HG02759 (cell line): ENCODE data around the gene NOL3.

Source experiments
- ATAC-seq: cut with Tn5 transposase; IDR thresholded peaks from one replicate; pipeline ENCODE4 v1.9.1; 2021; ENCODE audit warnings: mild to moderate bottlenecking, moderate library complexity; ENCODE audit not compliant: unreplicated experiment

The NOL3 gene

DNA sequence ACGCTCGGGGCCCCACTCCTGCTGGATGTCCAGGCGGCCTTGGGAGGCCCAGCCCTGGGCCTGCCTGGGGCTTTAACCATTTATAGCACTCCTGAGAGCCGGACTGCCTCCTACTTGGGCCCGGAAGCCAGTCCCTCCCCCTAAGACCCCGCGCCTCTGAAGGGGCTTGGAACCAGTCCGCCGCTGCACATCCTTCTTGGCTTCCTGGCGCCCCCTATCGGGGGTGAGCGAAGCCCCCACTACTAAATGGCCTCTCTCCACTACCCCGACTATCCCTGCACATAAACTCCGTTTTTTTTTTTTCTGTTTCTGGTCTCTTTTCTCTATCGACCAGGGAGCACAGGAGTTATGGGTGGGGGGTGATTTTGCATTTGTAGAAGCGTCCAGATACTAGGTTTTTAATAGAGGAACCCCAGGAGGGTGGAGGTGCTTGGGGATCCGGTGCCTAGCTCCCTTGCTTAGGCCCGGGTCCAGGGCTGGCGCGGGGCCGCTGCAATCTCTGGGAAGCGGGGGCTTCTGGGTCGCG lies 633 bp upstream of the NOL3 start:
- ATAC-seq: peak; percentile 5

DNA sequence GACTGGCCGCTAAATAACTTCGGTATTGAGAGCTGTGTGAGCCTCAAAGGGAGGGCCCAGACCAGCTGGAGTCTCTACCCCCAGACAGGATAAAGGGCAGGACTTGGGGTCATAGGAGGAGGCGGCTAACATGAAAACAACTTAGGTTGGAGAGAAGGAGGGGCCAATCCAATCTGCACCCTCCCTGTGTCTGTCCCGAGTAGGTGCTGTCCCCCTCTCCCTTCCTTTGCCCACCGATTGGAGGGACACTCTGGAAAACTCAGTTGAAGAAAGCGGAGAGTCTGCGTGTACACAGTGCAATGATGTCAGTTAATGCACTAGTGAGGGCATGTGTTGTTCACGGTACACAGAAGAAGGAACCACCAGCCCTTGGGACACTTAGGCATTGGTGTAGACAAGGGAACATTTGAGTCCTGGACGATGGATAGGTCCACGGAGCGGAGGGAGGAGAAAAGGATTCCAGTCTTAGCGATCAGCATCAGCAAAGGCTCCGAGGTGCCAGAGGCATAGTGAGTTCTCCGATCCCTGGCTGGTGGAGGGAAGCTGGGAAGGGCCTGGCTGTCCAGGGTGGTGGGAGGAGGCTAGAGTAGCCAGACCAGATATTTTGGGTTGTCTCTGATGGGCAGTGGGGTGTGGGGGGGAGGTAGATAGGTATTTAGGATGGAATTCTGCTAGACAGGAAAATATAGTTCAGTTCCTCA lies 761 bp downstream of the NOL3 start:
- ATAC-seq: no peak

DNA sequence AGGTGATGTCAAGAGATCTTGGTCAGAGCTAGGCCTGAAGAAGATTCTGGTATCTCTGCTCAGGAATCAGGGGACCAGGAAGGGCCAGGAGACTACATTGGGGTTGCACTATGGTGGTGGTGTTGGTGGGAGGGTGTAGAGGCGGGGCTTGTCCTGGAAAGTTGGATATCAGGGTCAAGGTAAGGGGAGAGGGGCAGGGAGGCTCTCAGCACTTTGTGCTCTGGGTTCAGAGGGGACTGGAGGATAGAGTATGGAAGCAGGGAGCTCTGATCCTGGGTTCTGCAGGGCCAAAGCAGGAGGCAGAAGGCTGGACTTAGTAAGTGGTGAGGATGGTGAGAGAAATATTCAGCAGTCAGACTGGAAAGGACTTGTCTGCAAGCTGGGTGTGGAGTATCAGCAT lies 3.0 kb downstream of the NOL3 start:
- no peak for ATAC-seq

DNA sequence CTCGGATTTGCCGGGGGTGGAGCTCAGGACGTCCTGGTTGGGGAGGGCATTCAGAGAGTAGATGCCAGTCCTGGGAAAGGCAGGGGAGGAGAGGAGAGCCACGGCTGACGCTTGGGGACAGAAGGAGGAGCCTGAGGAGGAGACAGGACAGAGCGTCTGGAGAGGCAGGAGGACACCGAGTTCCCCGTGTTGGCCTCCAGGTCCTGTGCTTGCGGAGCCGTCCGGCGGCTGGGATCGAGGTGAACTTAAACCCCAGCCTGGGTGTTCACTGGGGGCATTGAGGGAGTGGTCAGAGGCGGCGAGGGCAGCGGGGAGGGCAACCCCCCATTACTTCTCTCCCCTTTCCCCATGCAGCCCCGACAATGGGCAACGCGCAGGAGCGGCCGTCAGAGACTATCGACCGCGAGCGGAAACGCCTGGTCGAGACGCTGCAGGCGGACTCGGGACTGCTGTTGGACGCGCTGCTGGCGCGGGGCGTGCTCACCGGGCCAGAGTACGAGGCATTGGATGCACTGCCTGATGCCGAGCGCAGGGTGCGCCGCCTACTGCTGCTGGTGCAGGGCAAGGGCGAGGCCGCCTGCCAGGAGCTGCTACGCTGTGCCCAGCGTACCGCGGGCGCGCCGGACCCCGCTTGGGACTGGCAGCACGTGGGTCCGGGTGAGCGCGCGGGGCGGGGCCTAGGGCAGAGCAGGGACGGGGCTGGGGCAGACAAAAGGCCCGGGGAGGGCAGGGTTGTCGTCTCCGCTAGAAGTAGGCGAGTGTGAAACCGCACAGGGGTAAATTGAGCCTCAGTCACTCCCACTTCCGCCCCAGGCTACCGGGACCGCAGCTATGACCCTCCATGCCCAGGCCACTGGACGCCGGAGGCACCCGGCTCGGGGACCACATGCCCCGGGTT lies 3.7 kb downstream of the NOL3 start:
- peak; percentile 43 for ATAC-seq

DNA sequence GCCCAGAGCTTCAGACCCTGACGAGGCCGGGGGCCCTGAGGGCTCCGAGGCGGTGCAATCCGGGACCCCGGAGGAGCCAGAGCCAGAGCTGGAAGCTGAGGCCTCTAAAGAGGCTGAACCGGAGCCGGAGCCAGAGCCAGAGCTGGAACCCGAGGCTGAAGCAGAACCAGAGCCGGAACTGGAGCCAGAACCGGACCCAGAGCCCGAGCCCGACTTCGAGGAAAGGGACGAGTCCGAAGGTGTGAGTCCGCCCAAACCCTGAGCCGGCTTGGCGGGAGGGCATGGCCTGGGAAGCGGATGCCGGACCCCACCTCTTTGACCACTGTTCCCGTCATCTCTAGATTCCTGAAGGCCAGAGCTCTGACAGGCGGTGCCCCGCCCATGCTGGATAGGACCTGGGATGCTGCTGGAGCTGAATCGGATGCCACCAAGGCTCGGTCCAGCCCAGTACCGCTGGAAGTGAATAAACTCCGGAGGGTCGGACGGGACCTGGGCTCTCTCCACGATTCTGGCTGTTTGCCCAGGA lies 4.4 kb downstream of the NOL3 start:
- no peak for ATAC-seq

DNA sequence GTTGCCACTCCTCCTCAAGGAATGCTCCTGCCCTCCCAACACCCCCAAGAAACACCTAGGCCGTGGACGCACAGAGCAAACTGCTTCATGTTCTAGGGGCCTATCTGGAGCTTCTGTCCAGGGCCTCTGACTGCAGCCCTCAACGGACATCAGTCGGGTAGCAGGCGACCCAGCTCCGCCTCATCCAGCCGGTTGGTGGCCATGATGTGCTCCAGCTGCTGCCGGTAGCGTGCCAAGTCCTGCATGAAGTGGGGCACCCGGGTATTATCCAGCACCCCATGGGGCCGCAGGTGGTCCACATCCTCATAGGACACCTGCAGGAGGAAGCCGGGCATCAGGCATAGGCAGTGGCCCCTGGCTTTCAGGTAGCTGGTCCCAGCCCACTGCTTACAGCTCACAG lies 6.3 kb downstream of the NOL3 start:
- no peak for ATAC-seq

DNA sequence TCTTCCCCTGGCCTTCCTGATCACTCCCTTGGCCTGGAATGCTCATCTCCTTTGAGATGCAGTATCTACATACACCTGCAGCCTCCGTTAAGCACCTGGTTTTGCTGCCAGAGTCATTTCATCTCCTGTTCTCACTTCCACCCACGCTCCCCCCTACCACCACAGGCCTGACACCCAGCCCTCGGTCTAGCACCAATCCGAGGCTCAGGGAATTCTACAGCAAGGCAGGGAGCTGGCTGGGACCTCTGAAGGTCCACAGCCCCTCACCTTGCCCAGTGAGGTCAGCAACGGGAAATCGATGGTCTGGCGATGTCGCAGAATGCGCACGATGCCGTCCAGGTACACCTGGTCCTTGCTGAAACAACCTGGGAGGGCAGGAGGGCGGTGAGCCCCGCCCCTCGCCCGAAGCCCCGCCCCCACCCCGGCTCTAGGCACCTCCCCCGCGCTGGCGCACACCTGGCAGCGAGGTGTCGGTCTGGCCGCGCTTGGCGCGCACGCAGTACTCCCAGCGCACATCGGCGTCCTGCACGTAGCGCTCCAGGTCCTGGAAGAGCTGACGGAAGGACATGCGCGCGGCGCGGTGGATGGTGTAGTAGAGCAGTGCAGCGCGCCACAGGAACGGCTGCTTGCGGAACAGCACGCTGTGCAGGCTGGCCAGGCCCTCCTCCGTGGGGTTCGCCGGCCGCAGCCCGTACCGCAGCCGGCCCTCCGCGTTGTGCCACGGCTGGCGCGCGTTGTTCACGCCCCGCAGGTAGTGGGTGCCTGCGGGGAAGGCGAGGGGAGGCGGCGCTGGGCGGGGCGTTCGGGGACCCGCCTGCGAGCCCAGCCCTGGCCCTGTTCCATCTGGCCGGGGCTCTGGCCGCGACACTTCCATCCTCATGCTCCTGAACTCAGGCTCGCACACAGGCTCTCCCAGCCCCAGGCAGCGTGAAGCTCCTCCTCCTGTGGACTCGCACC lies 7.7 kb downstream of the NOL3 start:
- no peak for ATAC-seq

DNA sequence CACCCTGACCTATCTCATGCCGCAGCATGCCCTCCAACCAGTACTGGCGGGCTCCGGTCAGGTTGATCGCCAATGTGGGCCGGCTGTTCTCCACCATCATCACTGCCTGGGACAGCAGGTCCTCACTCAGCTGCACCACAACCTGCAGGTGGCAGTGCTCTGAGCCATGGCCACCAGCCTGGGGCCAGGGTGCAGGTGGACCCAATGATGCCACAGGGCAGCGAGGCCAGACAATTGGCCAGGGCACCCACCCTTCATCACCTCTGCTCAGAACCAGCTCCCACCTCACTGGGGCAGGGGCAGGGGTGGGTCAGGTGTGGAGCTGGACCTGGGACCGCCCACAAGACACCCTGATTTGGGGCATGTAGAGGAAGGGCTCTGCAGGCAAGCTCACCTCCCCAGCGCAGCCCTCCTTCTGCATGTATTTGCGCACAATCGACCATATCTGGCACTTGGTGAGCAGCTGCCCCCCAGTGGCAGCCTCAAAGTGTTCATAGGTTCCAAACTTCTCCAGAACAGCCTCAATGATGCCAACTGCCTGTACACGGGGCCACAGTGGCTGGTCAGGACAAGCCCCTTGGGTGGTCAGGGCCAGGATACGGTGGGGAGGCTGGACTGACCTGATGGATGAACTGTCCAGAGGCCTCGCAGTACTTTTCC lies 9.2 kb downstream of the NOL3 start:
- no peak for ATAC-seq

DNA sequence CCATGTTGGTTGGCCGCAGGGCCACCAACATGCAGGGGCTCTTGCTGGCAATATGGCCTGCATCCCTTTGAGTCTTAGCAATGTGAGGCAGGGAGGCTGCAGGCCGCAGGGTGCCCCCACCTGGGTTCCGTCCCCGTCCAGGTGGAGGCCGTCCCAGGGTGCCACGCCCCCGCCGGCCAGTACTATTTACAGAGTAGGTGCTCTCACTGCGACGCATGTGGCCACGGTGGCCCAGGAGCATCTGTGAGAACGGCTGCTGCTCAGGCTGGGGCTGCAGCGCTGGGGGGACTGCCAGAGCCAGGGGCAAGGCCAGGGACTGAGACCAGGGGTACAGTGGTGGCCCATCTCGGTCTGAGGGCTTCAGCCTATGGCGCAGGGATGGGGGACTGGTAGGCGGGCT lies 9.8 kb downstream of the NOL3 start:
- no peak for ATAC-seq

DNA sequence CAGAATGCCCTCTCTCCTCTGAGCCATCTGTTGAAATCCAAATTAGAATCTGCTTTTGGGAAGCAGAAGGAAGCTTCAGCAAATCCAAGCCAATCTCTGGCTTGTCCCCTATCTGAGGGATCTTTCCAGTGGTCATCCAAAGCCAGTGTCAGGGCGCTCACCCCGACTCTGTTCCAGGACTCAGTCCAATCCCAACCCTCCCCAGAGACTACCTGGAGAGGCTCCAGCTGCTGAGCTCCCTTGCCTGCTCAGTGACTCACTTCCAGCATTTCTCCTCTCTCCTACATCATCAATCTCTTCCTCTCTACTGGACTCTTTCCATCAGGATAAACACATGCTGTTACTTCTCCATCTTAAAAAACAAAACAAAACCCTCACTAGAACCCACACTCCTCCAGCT lies 11.0 kb downstream of the NOL3 start:
- no peak for ATAC-seq

DNA sequence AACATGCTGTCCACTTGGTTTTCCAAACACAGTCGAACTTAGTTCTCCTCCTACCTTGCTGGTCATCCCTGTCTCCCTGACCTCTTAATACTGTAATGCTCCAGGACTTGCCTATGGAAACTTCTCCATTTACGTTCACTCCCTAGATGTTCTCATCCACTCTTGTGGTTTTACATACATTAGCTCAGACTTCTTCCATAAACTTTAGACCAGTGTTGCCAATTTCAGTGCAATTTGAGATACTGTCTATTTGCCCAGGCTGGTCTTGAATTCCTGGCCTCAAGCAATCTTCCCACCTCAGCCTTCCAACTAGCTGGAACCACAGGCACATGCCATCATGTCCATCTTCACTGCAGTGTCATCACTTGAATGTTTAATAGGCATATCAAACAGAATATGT lies 11.9 kb downstream of the NOL3 start:
- no peak for ATAC-seq

DNA sequence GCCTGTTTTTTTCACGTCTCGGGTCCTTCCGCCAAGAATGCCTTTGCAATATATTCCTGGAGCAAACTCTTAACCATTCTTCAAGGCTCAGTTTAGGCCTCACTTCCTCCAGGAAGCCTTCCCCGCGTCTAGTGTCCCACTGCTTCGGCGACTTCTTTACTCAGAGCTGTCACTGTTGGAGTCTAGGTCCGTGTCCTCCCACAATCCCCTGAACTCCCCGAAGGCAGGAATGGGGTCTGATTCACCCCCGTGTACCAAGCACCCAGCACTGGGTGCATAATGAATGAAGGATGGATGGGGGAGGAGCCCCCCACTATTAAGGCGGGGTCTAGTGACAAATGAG lies 12.9 kb downstream of the NOL3 start:
- no peak for ATAC-seq

DNA sequence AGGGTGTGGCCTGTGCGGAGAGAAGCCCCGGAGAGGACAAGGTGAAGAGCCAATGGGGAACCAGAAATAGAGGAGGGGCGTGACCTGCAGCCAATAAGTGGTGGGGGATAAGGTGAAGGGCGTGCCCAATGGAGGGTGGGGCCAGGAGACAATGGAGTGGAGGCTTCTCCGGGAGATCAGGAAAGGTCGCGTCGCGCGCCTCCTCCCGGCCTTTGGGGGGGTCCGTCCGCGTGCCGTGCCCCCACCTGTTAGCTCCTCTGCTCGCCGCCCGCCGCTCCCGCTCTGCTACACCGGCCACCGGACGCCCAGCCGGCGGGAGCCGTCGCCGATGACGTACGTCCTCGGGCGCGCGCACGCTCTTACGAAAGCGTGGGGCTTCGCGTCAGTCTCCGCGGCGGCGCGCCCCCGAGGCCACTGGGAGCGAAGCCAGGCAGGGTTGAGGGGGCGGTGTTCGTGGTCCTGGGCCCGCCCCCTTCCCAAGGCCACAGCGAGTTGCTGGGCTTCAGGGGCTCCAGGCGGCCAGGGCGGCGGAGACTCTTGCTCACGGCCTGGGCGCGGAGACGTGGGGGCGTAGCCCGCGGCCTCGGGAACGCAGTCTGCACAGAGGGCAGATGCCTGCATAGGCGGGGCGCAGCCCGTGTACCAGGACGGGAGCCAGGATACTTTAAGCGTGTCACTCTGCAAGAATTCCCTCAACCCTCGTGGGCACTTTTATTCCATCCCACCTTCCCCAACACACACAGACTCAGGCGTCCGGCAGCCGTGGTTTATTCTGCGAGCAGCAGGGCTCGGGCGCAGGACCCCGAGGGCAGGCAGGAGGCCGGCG lies 13.5 kb downstream of the NOL3 start, which contains the start of gene MATCAP1:
TSS of gene MATCAP1 (minus strand) at position 337 of the 826 bp plus-strand sequence. CDS start 3,353 bp downstream, outside the sequence.
- peak; percentile 92 for ATAC-seq

DNA sequence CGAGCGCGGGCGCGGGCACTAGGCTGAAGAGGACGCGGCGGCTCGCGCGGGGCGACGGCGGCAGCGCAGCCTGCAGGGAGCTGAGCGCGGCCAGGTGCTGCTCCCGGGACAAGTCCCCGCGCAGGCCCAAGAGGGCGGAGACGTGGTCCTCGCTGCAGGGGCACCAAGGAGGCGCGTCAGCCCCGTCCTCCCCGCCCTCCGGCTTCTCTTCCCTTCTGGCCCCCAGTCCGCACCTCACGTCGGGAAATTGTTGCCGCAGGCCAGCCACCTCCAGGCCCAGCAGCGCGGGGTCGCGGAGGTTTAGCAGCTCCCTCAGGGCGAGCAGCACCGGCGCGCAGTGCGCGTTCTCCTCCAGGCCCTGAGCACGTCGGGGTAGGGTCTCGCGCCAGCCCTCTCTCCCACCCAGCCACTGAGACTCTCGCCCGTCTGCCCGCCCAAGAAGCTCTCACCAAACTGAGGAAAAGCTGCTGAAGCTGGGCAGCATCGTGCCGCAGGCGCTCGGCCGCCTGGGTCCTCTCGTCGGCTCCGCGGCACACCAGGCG lies 14.2 kb downstream of the NOL3 start:
- ATAC-seq: peak; percentile 7

DNA sequence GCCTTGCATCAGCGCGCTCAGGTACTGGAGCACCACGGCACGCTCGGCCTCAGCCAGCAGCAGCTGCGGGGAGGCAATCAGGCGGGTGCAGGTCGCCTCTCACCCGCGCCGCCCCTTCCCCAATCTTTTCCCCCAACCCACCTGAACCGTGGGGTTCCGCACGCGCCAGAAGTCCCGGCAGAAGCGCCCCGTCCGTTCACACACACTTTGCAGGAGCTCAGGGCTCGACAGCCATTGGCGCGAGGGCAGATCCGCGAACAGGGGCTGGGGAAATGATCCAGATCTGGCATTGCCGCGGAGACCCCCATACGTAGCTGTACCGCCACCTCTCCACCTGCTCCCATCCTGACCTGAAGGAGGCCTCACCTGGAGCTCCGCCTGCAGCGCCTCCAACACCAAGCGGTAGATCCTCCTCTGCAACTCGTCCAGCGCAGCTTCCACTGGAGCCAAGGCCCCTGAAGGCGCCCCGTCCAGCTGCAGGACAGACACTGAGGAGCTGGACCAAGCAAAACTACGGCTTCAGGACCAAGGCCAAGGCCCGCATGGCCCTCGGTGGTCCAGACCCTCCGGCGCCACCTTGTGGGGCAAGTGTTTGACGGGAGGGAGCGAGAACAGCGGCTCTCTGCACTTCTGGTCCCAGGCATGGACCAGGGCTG lies 14.8 kb downstream of the NOL3 start:
- no peak for ATAC-seq

DNA sequence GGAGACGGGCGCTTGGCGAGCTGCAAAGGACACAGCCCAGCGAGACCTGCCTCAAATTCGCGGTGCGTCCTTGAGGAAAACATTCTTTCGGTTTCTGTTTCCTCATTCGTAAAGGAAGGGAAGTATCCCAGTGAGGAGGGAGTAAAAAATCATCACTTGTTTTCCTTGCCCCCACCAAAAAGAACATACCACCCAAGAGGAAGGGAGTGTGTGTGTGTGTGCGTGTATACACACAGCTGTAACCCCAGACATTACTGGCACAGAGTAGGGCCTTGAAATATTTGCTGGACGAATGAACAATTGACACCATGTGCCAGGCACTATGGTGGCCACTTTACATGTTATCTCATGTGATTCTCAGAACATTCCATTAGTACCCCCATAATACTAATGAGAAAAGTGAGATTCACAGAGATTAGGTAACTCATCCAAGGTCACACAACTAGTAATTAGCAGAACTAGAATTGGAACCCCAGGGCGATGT lies 15.4 kb downstream of the NOL3 start:
- no peak for ATAC-seq

DNA sequence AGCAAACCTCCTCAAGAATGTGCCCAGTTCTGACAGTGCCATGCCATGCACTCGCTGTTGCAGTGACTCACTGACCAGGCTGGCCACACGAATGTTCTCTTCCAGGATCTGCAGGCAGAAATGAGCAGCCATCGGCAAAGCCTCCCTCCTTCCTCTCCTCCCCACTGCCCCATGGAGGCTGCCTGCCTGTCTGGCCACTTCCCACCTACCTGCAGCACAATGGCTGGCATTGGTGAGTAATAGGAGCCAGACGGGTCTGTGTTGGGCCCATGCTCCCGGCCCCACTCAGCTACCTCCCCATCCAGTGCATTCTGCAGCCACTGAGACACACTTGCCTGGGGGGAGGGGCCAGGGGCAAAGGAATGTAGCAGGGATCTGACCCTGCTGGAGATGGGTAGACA lies 16.2 kb downstream of the NOL3 start:
- no peak for ATAC-seq

DNA sequence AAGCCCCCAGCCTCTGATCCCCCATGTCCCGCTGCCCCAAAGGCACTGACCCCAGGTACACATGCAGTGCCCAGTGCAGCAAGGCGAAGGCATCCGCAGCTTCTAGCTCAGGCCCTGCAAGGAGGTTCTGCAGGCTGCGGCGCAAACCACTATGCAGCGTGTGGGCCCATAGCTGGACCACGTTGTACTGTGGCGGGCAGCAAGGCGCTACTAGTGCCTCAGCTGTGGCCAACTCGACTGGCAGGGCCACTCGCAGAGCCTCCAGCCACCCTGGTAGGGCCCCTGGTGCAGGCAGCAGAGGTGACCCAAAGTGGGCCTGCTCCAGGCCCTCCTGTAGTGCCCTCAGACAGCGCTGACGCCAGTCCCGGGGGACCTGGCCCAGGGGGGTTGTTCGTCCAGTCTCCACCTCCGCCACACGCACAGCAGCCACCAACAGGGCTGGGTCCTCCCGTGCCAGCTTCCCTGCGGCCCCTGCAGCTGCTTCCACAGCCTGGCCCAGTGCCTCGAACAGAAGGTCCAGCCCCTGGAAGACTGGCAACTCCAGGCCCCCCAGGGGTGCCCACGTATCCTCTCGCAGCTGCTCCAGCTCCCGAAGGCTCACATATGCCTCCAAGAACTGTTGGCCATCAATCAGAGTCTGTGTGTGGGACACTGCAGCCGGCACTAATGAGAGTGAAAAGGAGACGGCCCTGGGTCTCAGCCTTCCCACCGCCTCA lies 17.0 kb downstream of the NOL3 start:
- no peak for ATAC-seq
